Stomach (tissue), 9 donors: ENCODE data around the gene FOXA2. TPM values are rescaled to one million over a fixed set of nuclear protein-coding genes. Genes with fewer than 3 reads are reported as not detected.

ENCODE experiments used
- DNase-seq, 2 donors: peaks; one replicate each; pipeline versions ENCODE4 v3.0.0 to v3.0.0-alpha.2; 2013 to 2019
- H3K27ac ChIP-seq, 5 donors: fragments of 200-600 bp in 4 of 5; sonication (generic) in 4 of 5; one replicate each; pipeline ENCODE4 v1.5.1; 2013 to 2019; ENCODE audit warnings: mild to moderate bottlenecking in 1 of 5, moderate library complexity in 1 of 5
- H3K27me3 ChIP-seq, 3 donors: fragments of 200-600 bp; sonication (generic); one replicate each; pipeline ENCODE4 v1.5.1; 2017 to 2019; ENCODE audit warnings: mixed run types in 1 of 3
- H3K36me3 ChIP-seq, 4 donors: fragments of 200-600 bp; sonication (generic); 1 replicate in 3 of 4; 2 replicates in 1 of 4; pipeline ENCODE4 v1.5.1; 2016 to 2019
- H3K4me1 ChIP-seq, 4 donors: fragments of 200-600 bp; sonication (generic); one replicate each; pipeline ENCODE4 v1.5.1; 2016 to 2019
- H3K4me3 ChIP-seq, 4 donors: fragments of 200-600 bp; sonication (generic) in 3 of 4; one replicate each; pipeline ENCODE4 v1.5.1; 2016 to 2019; ENCODE audit warnings: mild to moderate bottlenecking in 1 of 4
- H3K9me3 ChIP-seq, 4 donors: fragments of 200-600 bp; sonication (generic); one replicate each; pipeline ENCODE4 v1.5.1; 2016 to 2019
- EP300 ChIP-seq: sonication (generic); formaldehyde crosslinking; IDR thresholded peaks from one replicate; pipeline ENCODE4 v1.6.1; 2017; ENCODE audit warnings: antibody characterized with exemption
- POLR2A ChIP-seq, 4 donors: fragments of 450-650 bp; IDR thresholded peaks; one replicate each; pipeline ENCODE4 v1.6.1; 2016; ENCODE audit warnings: antibody characterized with exemption in 4 of 4, control low read depth in 2 of 4, mild to moderate bottlenecking in 1 of 4, moderate library complexity in 1 of 4
- POLR2AphosphoS5 ChIP-seq, 3 donors: sonication (generic); formaldehyde crosslinking; IDR thresholded peaks; one replicate each; pipeline ENCODE4 v1.6.1; 2016; ENCODE audit warnings: antibody characterized with exemption in 3 of 3
- WGBS, 5 donors: extraction: QIAGEN DNeasy Blood & Tissue Kit in 3 of 5; methylation state at CpG; one replicate each; pipeline versions ENCODE4 v1.1.5 to v1.1.7; 2013 to 2018; 5-methylcytosine and 5-hydroxymethylcytosine counted together
- intact Hi-C: fragments of 100-400 bp; cut with DNase I; formaldehyde crosslinking; loops from one replicate; pipeline ENCODE4 v1.15.1; 2023; ENCODE audit warnings: low total_unique reads
- polyA plus RNA-seq, 3 donors: library from polyadenylated mRNA; stranded (reverse); fragments of 200-250 nt; gene quantifications; one replicate each; pipeline ENCODE4 v1.2.3, GENCODE V29; 2013
- total RNA-seq, 5 donors: library from RNA; depleted of rRNA; stranded (reverse); fragments of >200 nt; gene quantifications; one replicate each; pipeline versions ENCODE4 v1.1.0 to v1.2.3, GENCODE V29; 2014 to 2016
- TF ChIP-seq, protein P1 (sequence below), 7 experiments: fragments of 450-650 bp in 4 of 7; fragments of 200-600 bp in 3 of 7; sonication (generic) in 3 of 7; IDR thresholded peaks; one replicate each; pipeline ENCODE4 v1.5.1; 2016 to 2019; ENCODE audit warnings: antibody characterized with exemption in 7 of 7, control low read depth in 2 of 7, mild to moderate bottlenecking in 1 of 7
- donor health status: healthy with polysubstance abuse.
- donor health status: Bipolar disorder and iron deficiency.
- donor health status: healthy.

Gene FOXA2
- total and polyA plus RNA-seq, 8 donors = 7.5 to 62.0 (median 20.3) TPM

DNA sequence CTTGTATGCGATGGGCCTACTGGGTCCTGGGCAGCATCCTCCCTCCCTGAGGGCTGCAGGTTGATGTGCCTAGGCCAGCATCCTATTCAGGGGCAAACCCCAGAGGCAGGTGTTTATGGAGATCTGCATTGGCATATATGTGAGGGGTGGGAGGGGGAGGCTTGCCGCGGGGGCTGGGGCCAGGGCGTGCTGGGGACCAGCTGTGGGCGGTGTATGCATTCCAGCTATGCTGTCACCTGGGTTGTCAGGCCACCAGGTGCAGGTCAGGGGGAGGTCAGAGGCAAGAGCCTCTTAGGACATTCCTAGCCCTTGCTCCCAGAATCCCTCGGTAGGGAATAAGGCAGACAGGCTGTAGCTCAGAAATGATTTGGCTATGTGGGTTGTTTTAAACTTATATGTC is 11.9 kb downstream of the FOXA2 start:
- WGBS, 5 donors = 4 to 21% (median 6%) methylated on average over 2 to 6 of the region's 6 CpGs

DNA sequence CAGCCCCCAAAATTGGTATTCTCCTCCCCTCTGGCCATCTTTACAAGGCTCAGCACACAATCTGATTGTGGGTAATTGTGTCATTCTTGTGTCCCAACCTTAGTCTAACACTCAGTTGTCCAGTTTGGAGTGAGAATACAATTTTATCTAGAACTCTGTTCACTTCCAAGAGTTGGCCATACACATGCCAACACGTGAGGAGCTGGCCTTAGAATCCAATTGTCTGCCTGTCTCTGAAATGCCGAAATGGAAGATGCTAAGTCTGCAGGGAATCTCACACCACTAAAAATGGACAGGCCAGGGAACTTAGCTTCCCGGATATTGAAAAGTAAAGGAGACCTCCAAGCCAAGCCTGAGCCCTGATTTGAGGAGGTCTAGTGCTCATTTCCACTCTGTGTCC is 12.3 kb downstream of the FOXA2 start:
- H3K36me3 ChIP-seq = no peaks in the 10 kb centered on the region
- peaks cover 0 to 34% (median 18%) of the 10 kb centered on the region in 4 donors for H3K4me1 ChIP-seq
- no peak for DNase-seq
- TF ChIP-seq, protein P1, sequence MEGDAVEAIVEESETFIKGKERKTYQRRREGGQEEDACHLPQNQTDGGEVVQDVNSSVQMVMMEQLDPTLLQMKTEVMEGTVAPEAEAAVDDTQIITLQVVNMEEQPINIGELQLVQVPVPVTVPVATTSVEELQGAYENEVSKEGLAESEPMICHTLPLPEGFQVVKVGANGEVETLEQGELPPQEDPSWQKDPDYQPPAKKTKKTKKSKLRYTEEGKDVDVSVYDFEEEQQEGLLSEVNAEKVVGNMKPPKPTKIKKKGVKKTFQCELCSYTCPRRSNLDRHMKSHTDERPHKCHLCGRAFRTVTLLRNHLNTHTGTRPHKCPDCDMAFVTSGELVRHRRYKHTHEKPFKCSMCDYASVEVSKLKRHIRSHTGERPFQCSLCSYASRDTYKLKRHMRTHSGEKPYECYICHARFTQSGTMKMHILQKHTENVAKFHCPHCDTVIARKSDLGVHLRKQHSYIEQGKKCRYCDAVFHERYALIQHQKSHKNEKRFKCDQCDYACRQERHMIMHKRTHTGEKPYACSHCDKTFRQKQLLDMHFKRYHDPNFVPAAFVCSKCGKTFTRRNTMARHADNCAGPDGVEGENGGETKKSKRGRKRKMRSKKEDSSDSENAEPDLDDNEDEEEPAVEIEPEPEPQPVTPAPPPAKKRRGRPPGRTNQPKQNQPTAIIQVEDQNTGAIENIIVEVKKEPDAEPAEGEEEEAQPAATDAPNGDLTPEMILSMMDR (IDR thresholded peaks at IDR 0.05) = no peak
- TF ChIP-seq POLR2AphosphoS5 (IDR thresholded peaks at IDR 0.05) (no peak), POLR2A (IDR thresholded peaks at IDR 0.05) (no peak), EP300 (no peak)
- WGBS, 5 donors = 5 to 24% (median 9%) methylated on average over 3 of the region's 3 CpGs
- H3K27me3 ChIP-seq = peaks cover 0 to 99% (median 50%) of the 10 kb centered on the region in 3 donors
- peak overlapping the region; percentile 78 to 93 (median 81) for H3K27ac ChIP-seq
- peak overlapping the region in 1 of 4 donors; percentile 10 for H3K4me3 ChIP-seq
- intact Hi-C loops = no loop called here
- H3K9me3 ChIP-seq = no peaks in the 10 kb centered on the region

More for the DNA sequence above, 11.9 kb downstream of the FOXA2 start:
- intact Hi-C loops = no loop called here
- Histone ChIP-seq H3K9me3 (no peaks in the 10 kb centered on the region), H3K36me3 (no peaks in the 10 kb centered on the region), H3K4me3 (no peak overlapping the region), H3K27me3 (peaks cover 0 to 99% (median 54%) of the 10 kb centered on the region in 3 donors), H3K4me1 (peaks cover 0 to 34% (median 20%) of the 10 kb centered on the region in 4 donors), H3K27ac (peak overlapping the region; percentile 78 to 93 (median 81))
- TF ChIP-seq EP300 (no peak), POLR2AphosphoS5 (IDR thresholded peaks at IDR 0.05) (no peak), POLR2A (IDR thresholded peaks at IDR 0.05) (no peak)
- TF ChIP-seq, protein P1 (IDR thresholded peaks at IDR 0.05) = no peak
- DNase-seq = no peak

DNA sequence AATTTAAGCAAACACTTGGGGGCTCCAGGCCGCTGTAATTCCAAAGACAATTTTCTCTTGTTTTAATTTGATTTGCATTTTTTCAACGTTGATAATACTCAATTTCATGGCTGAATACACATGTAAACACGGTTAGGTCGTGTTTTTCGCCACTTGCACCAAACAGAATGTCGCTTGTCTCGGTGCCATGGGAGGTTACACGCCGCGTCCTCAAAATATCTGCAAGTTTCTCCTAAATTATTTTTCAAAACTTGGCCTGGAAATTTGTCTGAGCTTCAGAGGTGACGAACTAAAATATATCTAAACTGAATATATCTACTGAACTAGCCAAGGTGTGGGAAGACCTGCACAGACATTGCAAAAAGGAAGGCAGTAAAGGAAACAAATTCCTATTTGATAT is 15.0 kb downstream of the FOXA2 start:
- Histone ChIP-seq H3K27me3 (peaks cover 0 to 99% (median 35%) of the 10 kb centered on the region in 3 donors), H3K4me1 (peaks cover 0 to 26% (median 17%) of the 10 kb centered on the region in 4 donors), H3K36me3 (peaks cover 0 to 5% (median 2%) of the 10 kb centered on the region in 4 donors), H3K27ac (peak overlapping the region in 4 of 5 donors; percentile 79 to 93 (median 82)), H3K9me3 (no peaks in the 10 kb centered on the region), H3K4me3 (peak overlapping the region; percentile 16 to 40 (median 33))
- WGBS, 5 donors = 6 to 16% (median 12%) methylated on average over 11 of the region's 11 CpGs
- no peak for TF ChIP-seq POLR2A (IDR thresholded peaks at IDR 0.05)
- no peak for TF ChIP-seq EP300
- TF ChIP-seq, protein P1 (IDR thresholded peaks at IDR 0.05) = no peak
- no peak for TF ChIP-seq POLR2AphosphoS5 (IDR thresholded peaks at IDR 0.05)
- DNase-seq = no peak
- intact Hi-C loops = no loop called here

DNA sequence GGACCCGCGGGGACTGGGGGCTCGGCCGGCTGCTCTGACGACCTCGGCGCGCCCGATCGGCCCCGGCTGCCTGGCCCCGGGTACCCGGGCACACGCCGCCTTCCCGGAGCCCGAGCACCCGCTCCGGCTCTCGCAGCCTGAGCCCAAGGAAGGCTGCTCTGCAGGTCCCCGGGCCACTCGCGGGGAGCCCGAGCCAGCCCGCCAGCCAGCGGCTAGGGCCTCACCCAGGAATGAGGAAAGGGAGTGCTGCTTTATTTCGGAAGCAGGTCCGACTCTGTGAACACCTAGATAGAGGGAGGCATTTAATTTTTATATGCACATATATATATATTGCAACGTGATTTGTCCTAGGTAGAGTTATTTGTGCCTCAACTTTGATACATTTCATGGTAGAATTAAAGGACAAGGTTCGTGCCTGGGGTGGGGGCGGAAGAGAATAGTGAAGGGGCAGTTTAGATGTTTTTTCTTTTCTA is 15.5 kb downstream of the FOXA2 start:
- Histone ChIP-seq H3K4me3 (peak overlapping the region; percentile 16 to 40 (median 33)), H3K27me3 (peaks cover 0 to 100% (median 35%) of the 10 kb centered on the region in 3 donors), H3K4me1 (peaks cover 0 to 27% (median 18%) of the 10 kb centered on the region in 4 donors), H3K27ac (peak overlapping the region; percentile 79 to 93 (median 82)), H3K36me3 (peaks cover 0 to 5% (median 2%) of the 10 kb centered on the region in 4 donors), H3K9me3 (no peaks in the 10 kb centered on the region)
- 1 to 6% (median 3%) methylated on average over 7 to 31 of the region's 31 CpGs for WGBS, 5 donors
- intact Hi-C loops = no loop called here
- TF ChIP-seq, protein P1 (IDR thresholded peaks at IDR 0.05) = no peak
- TF ChIP-seq EP300 (no peak), POLR2A (IDR thresholded peaks at IDR 0.05) (no peak), POLR2AphosphoS5 (IDR thresholded peaks at IDR 0.05) (no peak)
- peak; percentile 55 to 57 for DNase-seq
